NCI-H2171 treated with DMSO at 0.1 percent for 48 hours (cell line): ENCODE measurements around the gene S100A11.

ENCODE experiments used
- DNase-seq: peaks from one replicate; lab custom pipeline; 2025; lab: John Stamatoyannopoulos, UW

Gene S100A11

DNA sequence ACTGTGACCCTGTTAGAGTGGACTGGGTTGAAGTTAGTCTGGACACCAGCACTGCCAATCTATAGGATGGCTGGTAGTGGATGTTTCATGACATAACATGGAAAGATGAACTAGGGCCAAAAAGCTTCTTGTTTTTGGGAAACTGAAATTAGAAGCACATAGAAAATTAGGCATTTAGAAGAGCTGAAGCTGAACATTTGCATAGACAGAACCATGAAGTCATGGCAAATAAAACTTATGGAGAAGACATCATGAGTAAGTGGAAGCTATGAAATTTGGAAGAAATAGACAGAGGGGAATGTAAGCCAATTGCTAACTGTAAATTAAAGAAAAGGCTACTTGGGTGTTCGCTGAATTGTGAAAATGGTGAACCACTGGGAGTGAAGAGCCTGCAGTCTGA, 2.7 kb upstream of the S100A11 start:
- no peak for DNase-seq

GRCh38 chr1:152038871-152039270, 2.1 kb upstream of the S100A11 start:
- no peak for DNase-seq

GRCh38 chr1:152035539-152036266, 1.1 kb downstream of the S100A11 start:
- DNase-seq, result peak; percentile 77

DNA sequence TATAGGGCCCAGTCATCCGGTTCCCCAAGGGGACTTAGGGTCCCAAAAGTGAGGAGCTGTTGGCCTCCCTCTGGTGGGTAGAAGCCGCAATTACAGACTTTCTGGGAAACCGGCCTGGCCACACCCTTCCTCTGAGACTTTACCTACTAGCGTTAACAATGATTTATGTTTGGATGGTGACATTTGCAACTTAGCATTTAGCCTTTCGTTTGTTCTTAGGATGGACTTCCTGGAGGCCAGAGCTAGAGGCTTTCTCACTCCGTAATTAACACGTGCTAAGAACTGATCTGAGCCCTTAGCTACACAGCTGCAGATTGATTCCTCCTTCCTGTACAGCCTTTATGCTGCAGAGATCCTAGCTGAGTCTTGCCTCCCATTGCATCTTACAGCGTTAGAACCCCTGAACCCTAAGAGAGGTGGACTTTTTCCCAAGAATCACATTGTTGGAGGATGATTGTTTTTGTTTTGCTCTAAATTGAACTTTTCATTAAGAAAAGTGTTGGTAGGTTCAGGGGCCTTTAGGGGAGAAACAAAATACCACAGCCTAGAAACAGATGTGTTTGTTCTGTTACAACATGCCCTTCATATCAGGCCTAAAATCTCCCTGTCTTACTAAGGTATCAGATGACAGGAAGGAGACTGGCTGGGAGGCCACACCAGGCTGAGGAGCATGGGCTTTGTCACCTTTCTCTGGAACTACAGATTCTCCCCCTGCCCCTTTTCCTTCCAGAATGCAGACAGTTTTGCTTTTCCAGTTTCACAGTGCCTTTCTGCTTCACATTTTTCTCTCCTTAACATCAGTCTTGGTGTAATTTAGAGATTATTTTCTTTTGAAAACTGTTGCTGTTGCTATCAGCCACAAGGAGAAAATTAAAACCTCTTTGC, 1.9 kb downstream of the S100A11 start:
- DNase-seq, result peak; percentile 90

DNA sequence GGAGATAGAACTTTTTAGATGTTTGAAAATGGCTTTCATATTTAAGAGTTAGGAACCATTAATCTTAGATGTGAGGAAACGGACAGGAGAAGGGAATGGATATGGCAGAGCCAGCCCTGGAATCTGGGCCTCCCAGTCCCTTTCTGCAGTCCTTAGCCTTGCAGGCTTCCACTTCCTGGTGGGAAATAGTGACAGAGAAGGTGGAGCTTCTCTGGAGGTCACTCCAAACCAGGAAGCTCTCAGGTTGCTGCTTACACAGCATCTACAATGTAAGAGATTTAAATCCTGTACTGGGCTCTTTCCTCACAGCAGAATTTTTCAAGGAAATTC, 2.5 kb downstream of the S100A11 start:
- no peak for DNase-seq

GRCh38 chr1:152029929-152030211, 6.9 kb downstream of the S100A11 start:
- DNase-seq, result no peak

DNA sequence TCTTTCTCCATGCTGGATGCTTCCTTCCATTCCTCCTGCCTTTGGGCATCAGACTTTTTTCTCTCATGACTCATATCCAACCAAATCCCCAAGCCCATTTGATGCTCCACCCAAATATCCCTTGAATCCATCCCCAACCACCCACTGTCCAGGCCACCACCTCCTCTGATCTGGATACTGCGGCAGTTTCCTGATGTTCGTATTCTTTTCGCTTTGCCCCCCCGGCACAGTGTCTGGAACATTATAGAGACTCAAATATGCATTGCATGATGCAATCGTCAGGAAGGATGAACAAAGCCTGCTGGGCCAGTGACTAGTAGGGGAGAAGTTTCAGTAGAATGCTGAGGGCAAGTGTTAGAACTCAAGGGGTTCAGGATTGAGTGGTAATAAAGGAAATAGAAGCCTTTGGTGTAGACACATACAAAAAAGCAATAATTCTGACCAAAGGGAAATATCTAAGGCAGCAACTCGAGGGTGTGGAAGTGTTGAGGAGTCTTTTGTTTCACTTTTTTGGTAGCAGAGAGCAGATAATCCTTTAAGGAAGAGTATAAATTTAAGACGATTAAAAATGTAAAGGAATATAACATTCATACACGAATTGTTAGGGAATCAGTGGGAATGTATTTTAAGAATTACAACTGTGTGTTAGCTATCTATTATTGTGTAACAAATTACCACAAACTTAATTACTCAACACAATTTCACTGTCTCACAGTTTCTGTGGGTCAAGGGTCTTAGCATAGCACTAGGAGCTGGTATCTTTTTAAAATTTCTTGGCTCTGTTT, 7.5 kb downstream of the S100A11 start:
- no peak for DNase-seq

DNA sequence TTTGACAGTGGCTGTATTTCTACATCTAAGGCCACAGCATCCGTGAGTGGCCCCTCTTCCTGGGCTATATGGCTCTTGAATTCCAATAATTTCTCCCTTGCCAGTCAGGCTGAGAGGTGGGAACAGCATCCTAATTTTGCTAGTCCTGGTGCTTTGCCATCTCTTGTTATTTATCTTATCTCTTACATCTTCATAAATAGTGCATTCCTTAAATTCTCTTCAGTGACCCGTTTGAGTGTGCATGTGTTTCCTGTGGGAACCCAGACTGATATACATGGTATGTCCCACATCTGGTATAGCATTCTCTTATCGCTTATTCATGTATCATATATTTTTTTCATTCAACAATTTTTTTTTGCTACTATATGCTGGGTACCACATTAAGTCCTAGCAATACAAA, 9.9 kb downstream of the S100A11 start:
- DNase-seq, result no peak

GRCh38 chr1:152024223-152024622, 12.6 kb downstream of the S100A11 start:
- no peak for DNase-seq

DNA sequence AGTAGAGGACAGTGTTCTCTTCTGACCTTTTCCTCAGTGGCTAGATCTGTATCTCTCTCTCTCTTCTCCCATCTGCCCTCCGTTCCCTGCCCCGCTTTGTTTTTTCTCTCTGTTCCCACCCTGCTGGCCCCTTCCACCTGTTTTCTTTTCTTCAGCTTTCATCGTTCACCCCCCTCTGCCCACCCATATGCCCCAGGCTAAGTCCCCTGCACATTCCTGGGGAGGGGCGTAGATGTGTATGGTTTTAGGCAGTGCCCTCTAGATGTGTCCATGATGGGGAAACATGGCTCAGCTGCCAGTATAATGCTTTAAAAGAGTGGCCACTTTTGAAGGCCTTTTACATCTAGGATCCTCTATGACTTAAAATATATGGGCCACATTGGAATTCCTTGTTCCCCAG, 13.6 kb downstream of the S100A11 start:
- no peak for DNase-seq

- DNase-seq, result no peak
Observed at GRCh38 chr1:152022474-152022873, 14.3 kb downstream of the S100A11 start.

DNA sequence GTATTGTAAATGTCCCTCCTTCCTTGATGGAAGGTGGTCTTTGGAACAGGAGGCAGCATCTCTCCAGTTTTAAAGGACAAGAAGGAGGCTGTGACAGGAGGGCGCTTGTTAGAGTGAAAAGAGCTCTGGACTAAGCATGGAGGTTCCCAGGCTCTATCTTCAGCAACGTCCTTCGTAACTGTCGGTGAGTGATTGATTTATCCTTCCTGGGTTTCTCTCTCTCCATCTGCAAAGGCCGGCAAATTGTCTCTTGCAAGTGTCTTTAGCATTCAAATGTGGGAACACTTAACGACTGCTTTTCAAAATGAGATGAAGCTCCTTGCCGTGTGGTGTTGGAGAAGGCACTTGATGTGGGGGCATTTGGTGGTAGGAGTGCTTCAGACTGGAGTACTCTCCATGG, 15.2 kb downstream of the S100A11 start:
- no peak for DNase-seq

- DNase-seq, result no peak
Observed at GRCh38 chr1:152020849-152021248, 16.0 kb downstream of the S100A11 start.

- DNase-seq, result no peak
Observed at GRCh38 chr1:152018537-152018936, 18.3 kb downstream of the S100A11 start.

DNA sequence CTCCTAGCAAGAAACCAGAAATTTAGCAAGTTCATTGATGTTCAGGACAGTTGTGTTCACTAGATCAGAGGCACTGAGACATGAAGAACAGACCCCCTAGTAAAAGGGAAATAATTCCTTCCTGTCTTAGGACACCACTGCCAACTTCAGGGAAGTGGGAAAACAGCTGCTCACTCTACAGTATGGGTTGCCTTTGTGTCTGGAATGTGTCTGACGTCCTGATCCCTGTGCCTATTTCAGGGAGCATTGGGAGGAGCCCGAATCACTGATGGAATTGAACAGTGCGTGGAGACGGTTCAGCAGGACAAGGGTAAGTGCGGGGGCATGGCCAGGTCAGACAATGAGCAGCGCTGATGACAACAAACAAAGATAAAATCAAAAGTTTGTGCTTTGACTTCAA, 21.0 kb downstream of the S100A11 start:
- DNase-seq, result no peak

DNA sequence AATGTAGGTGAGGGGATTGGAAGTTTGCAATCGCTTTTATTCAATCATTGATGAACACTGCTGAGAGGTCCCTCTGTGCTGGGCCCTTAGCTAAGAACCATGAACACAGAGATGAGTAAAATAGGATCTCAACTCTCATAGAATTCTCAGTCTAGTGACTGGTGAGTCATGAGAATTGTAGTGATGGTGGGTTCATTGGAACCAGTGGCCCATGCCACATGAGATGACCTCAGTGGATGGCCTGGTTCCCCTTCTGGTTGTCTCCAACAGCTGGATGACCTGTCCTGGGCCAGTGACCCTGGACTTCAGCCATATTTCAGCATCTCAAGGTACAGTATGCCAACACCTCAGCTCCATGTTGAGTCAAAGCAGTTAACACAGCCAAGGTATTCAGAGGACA, 21.9 kb downstream of the S100A11 start:
- DNase-seq, result no peak

GRCh38 chr1:152013664-152014237, 23.1 kb downstream of the S100A11 start:
- DNase-seq, result peak; percentile 14

- no peak for DNase-seq
Observed at GRCh38 chr1:152009691-152010090, 27.1 kb downstream of the S100A11 start.

DNA sequence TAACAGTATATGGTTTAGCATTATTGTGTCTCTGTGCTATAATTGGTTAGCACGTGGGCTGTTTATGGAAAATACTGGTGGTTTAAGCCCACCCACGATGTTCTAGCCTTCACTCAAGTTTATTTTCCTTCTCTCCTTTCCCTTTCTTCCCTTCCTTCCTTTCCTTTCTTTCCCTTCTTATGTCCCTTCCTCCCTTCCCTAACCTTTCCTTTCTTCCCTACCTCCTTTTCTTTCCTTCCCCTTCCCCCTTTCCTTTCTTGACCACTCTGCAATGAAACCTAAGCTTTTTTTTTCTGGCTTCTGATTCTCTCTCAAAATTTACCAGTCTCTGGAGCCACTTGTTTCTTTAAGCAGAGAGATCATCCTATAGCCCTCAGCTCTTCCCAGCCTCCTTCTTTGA, 29.8 kb downstream of the S100A11 start:
- no peak for DNase-seq

DNA sequence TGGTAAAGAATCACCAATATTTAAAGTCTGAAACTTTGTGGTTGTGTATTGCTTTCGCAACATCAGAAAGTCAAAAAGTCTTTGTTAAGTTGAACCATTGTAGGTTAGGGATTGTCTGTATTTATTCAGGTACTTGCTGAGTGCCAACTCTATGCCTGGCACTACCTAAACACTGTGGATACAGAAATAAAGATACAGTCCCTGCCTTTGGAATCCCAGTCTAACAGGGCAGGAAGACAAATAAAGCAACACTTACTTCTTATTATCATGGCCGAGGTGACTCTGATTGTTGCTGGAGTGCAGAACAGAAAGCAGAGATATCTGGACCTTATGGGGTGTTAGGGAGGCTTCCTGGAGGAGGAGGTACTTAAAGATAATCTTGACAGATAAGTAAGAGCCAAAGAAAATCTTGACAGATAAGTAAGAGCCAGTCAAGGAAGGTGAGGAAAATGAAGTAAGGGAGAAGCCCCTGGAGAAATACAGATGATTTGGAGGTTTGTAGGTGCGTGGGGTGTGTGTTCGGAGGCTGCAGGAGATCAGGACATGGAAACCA, 31.4 kb downstream of the S100A11 start:
- DNase-seq, result no peak

DNA sequence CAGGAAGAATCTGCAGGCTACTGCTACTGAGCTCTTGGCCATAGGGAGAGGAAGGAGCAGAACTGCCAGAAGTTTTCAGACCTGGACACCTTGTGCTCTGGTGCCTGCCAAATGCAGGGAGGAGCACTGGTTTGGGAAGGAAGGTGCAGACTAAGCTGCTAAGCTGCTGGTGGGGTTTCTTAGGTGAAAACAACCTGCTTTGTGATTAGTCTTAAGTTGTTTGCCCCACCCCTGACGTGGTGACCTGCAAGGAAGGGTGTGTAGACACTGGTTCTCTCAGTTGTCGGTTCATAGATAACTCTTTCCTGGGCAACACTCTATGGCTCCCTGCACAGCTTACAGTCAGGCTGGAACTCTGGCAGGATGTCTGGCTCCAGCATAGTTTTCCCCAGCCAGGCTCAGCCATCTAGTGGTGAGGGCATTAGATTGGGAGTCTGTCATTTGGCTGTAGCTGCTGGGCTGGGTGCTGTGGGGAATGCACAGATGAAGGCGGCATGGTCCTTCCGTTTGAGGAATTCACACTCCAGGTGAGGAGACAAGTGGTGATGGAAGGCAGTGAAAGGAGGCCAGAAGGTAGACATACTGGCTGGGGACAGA, 32.9 kb downstream of the S100A11 start:
- no peak for DNase-seq

GRCh38 chr1:152002960-152003359, 33.8 kb downstream of the S100A11 start:
- DNase-seq, result no peak
